Measurements from ENCODE around the gene UBL4B. TPM values are rescaled to one million over a fixed set of nuclear protein-coding genes. Genes with fewer than 3 reads are reported as not detected.

The UBL4B gene, protein sequence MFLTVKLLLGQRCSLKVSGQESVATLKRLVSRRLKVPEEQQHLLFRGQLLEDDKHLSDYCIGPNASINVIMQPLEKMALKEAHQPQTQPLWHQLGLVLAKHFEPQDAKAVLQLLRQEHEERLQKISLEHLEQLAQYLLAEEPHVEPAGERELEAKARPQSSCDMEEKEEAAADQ
- polyA plus RNA-seq (2011; rRNA removed) = not detected in 2 replicates
- not detected in 2 replicates for polyA plus RNA-seq (2012; cell fraction: cytosol; rRNA removed)
- 0.06 TPM in 1 of 2 replicates, not detected in the other for polyA plus RNA-seq (2012; cell fraction: nucleus; rRNA removed)
- polyA plus RNA-seq (2017; fragmentation: RNase III; extraction: RNeasy Plus Mini Kit Qiagen cat#74134 plus additional on column Dnase treatment) = not detected in 3 replicates
- 0.12 TPM in 1 of 2 replicates, not detected in the other for polyA minus RNA-seq (2011; rRNA and poly(A)+ RNA removed)

DNA sequence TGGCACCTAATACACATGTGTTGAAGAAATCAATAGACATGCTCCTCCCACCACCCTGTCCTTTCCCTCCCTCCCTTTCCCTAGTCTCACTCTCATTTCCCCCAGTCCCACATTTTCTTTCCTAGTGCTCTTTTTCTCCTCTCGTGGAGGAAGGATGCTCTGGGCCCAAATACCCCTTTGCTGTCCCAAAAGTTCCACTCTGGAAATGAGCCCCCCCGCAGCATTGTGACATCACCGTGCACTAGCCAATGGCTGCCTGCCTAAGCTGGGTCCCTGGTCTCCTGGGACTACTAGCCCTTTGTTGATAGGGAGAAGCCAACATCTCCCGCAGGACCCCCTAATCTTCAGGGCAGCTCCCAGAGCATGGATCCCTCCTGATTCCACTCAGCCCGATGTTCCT is at the start of gene UBL4B:
Gene UBL4B (plus strand): TSS at position 301 of the 400 bp plus-strand sequence. CDS start 92 bp downstream, at position 393.
- no peak within 1 kb of the TSS for H3K4me3 ChIP-seq
- DNase-seq (ENCODE audit: low read depth in 1 of 2, low spot score in 1 of 2) = no peak
- TF ChIP-seq MAZ (IDR thresholded peaks at IDR 0.05; ENCODE audit: borderline replicate concordance, low read depth, low read length) = no peak
- no peak for TF ChIP-seq MYC (IDR thresholded peaks at IDR 0.05; ENCODE audit: borderline replicate concordance, low read length)
- TF ChIP-seq, protein P1, sequence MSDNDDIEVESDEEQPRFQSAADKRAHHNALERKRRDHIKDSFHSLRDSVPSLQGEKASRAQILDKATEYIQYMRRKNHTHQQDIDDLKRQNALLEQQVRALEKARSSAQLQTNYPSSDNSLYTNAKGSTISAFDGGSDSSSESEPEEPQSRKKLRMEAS (IDR thresholded peaks at IDR 0.05) = no peak
- TF ChIP-seq RAD21 (conservative IDR thresholded peaks at IDR 0.05 in 1 of 2, IDR thresholded peaks at IDR 0.05 in 1 of 2) = no peak
- TF ChIP-seq PHF8 (IDR thresholded peaks at IDR 0.05; ENCODE audit: borderline replicate concordance, low read depth) = no peak
- CTCF ChIA-PET = interaction anchor here (1.4 to 2.1 kb wide), 2 partner anchors 10 to 52 kb away, joined by 4 to 9 read pairs; no protein-coding TSS in a partner anchor
- POLR2A ChIA-PET = no interaction called here
- no peak for ATAC-seq
- H3K4me2 ChIP-seq = no peak within 1 kb of the TSS
- no peak for FAIRE-seq
- WGBS (ENCODE audit: missing lambda C conversion rate) = 11% methylated on average over 3 of the region's 5 CpGs
- H3K9me3 ChIP-seq = no peaks in the 10 kb centered on the region
- no peaks in the 10 kb centered on the region for H3K4me1 ChIP-seq
- H3K27ac ChIP-seq = no peak within 1 kb of the TSS

DNA sequence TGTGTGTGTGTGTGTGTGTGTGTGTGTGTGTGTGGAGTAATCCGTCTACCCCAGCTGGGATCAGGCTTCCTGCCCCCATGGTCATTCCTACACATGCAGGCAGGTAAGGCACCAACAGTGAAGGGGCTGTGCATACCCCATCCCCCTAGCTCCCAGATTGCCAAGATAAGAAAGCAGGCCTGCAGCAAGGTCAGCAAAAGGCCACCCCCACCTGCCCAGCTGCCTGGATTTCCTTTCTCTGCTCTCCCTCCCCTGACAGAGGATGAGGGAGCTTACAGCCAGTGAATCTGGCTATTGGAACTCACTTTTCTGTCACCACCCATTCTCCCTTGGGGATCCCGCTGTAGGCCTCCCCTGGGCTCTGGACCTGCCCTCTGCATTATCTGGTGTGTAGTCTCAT is 49.6 kb upstream of the UBL4B start:
- Histone ChIP-seq H3K9me3 (no peaks in the 10 kb centered on the region), H3K4me3 (no peak overlapping the region), H3K4me1 (no peaks in the 10 kb centered on the region), H3K27ac (no peak overlapping the region), H3K4me2 (no peak overlapping the region)
- FAIRE-seq = no peak
- TF ChIP-seq ZC3H11A (IDR thresholded peaks at IDR 0.05) = no peak
- no peak for TF ChIP-seq BHLHE40 (IDR thresholded peaks at IDR 0.05; ENCODE audit: low read depth, low read length)
- no peak for TF ChIP-seq TP53 (CRISPR knock-in tag; IDR thresholded peaks at IDR 0.05)
- TF ChIP-seq TFCP2L1 (CRISPR knock-in tag; IDR thresholded peaks at IDR 0.05) = no peak
- TF ChIP-seq, protein P2, sequence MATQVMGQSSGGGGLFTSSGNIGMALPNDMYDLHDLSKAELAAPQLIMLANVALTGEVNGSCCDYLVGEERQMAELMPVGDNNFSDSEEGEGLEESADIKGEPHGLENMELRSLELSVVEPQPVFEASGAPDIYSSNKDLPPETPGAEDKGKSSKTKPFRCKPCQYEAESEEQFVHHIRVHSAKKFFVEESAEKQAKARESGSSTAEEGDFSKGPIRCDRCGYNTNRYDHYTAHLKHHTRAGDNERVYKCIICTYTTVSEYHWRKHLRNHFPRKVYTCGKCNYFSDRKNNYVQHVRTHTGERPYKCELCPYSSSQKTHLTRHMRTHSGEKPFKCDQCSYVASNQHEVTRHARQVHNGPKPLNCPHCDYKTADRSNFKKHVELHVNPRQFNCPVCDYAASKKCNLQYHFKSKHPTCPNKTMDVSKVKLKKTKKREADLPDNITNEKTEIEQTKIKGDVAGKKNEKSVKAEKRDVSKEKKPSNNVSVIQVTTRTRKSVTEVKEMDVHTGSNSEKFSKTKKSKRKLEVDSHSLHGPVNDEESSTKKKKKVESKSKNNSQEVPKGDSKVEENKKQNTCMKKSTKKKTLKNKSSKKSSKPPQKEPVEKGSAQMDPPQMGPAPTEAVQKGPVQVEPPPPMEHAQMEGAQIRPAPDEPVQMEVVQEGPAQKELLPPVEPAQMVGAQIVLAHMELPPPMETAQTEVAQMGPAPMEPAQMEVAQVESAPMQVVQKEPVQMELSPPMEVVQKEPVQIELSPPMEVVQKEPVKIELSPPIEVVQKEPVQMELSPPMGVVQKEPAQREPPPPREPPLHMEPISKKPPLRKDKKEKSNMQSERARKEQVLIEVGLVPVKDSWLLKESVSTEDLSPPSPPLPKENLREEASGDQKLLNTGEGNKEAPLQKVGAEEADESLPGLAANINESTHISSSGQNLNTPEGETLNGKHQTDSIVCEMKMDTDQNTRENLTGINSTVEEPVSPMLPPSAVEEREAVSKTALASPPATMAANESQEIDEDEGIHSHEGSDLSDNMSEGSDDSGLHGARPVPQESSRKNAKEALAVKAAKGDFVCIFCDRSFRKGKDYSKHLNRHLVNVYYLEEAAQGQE (IDR thresholded peaks at IDR 0.05) = no peak
- no peak for TF ChIP-seq POLR2A (IDR thresholded peaks at IDR 0.05; ENCODE audit: low read length)
- TF ChIP-seq RFX5 (IDR thresholded peaks at IDR 0.05) = no peak
- TF ChIP-seq RCOR1 (IDR thresholded peaks at IDR 0.05; ENCODE audit: low read depth, low read length) = no peak
- no peak for TF ChIP-seq HOXB5 (CRISPR knock-in tag; IDR thresholded peaks at IDR 0.05)
- TF ChIP-seq, protein P3, sequence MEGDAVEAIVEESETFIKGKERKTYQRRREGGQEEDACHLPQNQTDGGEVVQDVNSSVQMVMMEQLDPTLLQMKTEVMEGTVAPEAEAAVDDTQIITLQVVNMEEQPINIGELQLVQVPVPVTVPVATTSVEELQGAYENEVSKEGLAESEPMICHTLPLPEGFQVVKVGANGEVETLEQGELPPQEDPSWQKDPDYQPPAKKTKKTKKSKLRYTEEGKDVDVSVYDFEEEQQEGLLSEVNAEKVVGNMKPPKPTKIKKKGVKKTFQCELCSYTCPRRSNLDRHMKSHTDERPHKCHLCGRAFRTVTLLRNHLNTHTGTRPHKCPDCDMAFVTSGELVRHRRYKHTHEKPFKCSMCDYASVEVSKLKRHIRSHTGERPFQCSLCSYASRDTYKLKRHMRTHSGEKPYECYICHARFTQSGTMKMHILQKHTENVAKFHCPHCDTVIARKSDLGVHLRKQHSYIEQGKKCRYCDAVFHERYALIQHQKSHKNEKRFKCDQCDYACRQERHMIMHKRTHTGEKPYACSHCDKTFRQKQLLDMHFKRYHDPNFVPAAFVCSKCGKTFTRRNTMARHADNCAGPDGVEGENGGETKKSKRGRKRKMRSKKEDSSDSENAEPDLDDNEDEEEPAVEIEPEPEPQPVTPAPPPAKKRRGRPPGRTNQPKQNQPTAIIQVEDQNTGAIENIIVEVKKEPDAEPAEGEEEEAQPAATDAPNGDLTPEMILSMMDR (IDR thresholded peaks at IDR 0.05) = no peak
- no peak for TF ChIP-seq FOSB (CRISPR knock-in tag; IDR thresholded peaks at IDR 0.05)
- TF ChIP-seq GATA3 (IDR thresholded peaks at IDR 0.05; ENCODE audit: borderline replicate concordance) = no peak
- no peak for TF ChIP-seq POLR2AphosphoS2 (conservative IDR thresholded peaks at IDR 0.05; ENCODE audit: low read length)
- TF ChIP-seq CHD4 (IDR thresholded peaks at IDR 0.05; ENCODE audit: borderline replicate concordance) = no peak
- TF ChIP-seq RNF2 (IDR thresholded peaks at IDR 0.05; ENCODE audit: borderline replicate concordance, low read depth) = no peak
- no peak for ATAC-seq
- 77% methylated on average over 2 of the region's 2 CpGs for WGBS (ENCODE audit: missing lambda C conversion rate)
- no peak for DNase-seq (ENCODE audit: low read depth in 1 of 2, low spot score in 1 of 2)
- CTCF ChIA-PET = interaction anchor here (1.1 to 10.3 kb wide), 3 partner anchors 13 to 44 kb away, joined by 3 to 130 read pairs (median 22); no protein-coding TSS in a partner anchor
- POLR2A ChIA-PET = no interaction called here
